K562 (cell line): ENCODE measurements around the gene PAF1.

ENCODE experiments used
- ATF2 ChIP-seq: sonication (generic); formaldehyde crosslinking; IDR thresholded peaks from 2 replicates; pipeline ENCODE4 v1.8.1; 2022; ENCODE audit warnings: missing genetic modification reagents
- CTCF ChIP-seq, 3 experiments: IDR thresholded peaks in 2 of 3; conservative IDR thresholded peaks in 1 of 3; 2 replicates each; pipeline ENCODE4 v1.5.1; 2011 to 2012; ENCODE audit warnings: low read length in 3 of 3, mild to moderate bottlenecking in 3 of 3, control low read depth in 2 of 3, improper control_type of control experiment in 1 of 3, inconsistent platforms in 1 of 3, low read depth in 1 of 3, mixed read lengths in 1 of 3, moderate library complexity in 1 of 3; ENCODE audit not compliant: insufficient read depth in 2 of 3
- EZH2 ChIP-seq: IDR thresholded peaks from 2 replicates; pipeline ENCODE4 v1.6.1; 2012; ENCODE audit warnings: low read depth, mild to moderate bottlenecking, inconsistent platforms, low read length, borderline replicate concordance
- GTF2B ChIP-seq: IDR thresholded peaks from 2 replicates; pipeline ENCODE4 v1.6.1; 2011; ENCODE audit not compliant: insufficient read length; ENCODE audit errors: extremely low read depth
- HDAC2 ChIP-seq: fragments of 450-650 bp; IDR thresholded peaks from 2 replicates; pipeline ENCODE4 v1.6.1; 2016; ENCODE audit warnings: mild to moderate bottlenecking
- NFRKB ChIP-seq: fragments of 450-650 bp; IDR thresholded peaks from 2 replicates; pipeline ENCODE4 v1.6.1; 2016; ENCODE audit warnings: low read depth
- RAD21 ChIP-seq, 2 experiments: fragments of 250-450 bp in 1 of 2; fragments of 450-650 bp in 1 of 2; sonication (Bioruptor Pico) in 1 of 2; formaldehyde crosslinking in 1 of 2; IDR thresholded peaks in 1 of 2; conservative IDR thresholded peaks in 1 of 2; 2 replicates each; pipeline versions ENCODE4 v1.4.0 to v1.8.0; 2020 to 2022; ENCODE audit warnings: mild to moderate bottlenecking in 2 of 2, moderate library complexity in 1 of 2
- SP2 ChIP-seq: IDR thresholded peaks from 2 replicates; pipeline ENCODE4 v1.6.1; 2011; ENCODE audit warnings: mild to moderate bottlenecking, low read depth, low read length, moderate library complexity; ENCODE audit not compliant: poor library complexity, severe bottlenecking; ENCODE audit errors: extremely low read depth
- SPI1 ChIP-seq: IDR thresholded peaks from 2 replicates; pipeline ENCODE4 v1.6.1; 2011; ENCODE audit warnings: low read depth, low read length, control low read depth, borderline replicate concordance
- TEAD4 ChIP-seq, 2 experiments: sonication (generic) in 1 of 2; formaldehyde crosslinking in 1 of 2; IDR thresholded peaks; 2 replicates each; pipeline versions ENCODE4 v1.6.1 to v1.8.0; 2012 to 2022; ENCODE audit warnings: borderline replicate concordance in 1 of 2, inconsistent platforms in 1 of 2, low read length in 1 of 2, mild to moderate bottlenecking in 1 of 2, missing genetic modification reagents in 1 of 2
- TRIM25 ChIP-seq: fragments of 450-650 bp; IDR thresholded peaks from 2 replicates; pipeline ENCODE4 v1.7.0; 2016; ENCODE audit warnings: borderline replicate concordance
- ZKSCAN8 ChIP-seq: fragments of 200-800 bp; sonication (Bioruptor generic); IDR thresholded peaks from 2 replicates; pipeline ENCODE4 v1.6.1; 2016; ENCODE audit warnings: missing genetic modification characterization, missing compliant biosample characterization
- ZNF121 ChIP-seq: sonication (generic); formaldehyde crosslinking; conservative IDR thresholded peaks from 2 replicates; pipeline ENCODE4 v1.8.0; 2022; ENCODE audit warnings: missing genetic modification reagents

DNA sequence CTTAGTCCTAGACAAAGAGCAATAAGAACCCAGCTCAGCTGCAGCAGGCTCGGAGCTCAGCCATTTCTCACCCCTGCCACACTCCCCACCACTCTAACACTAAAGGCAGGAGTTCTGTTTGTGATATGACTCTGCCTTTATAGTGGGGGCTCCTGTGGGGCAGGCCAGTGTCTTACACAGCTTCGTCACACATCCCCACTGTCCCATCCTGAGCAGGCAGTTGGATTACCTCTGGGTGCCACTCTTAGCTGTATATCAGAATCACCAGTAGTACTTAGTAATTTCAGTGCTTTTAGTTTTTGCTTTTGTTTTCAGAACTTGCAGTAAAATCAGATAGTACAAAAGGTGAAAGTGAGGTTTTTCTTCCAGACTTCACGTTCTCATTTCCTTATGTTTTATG is 31.9 kb downstream of the PAF1 start:
- TF ChIP-seq ZNF121 (CRISPR knock-in tag) = no peak
- TF ChIP-seq RAD21 (CRISPR knock-in tag; conservative IDR thresholded peaks at IDR 0.05 in 1 of 2, IDR thresholded peaks at IDR 0.05 in 1 of 2) = no peak
- no peak for TF ChIP-seq CTCF (IDR thresholded peaks at IDR 0.05 in 2 of 3, conservative IDR thresholded peaks at IDR 0.05 in 1 of 3; ENCODE audit: insufficient read depth in 2 of 3, low read depth in 1 of 3, low read length in 3 of 3)
- no peak for TF ChIP-seq ZKSCAN8 (CRISPR knock-in tag)
- TF ChIP-seq GTF2B = no peak
- no peak for TF ChIP-seq EZH2
- no peak for TF ChIP-seq SPI1
- TF ChIP-seq TRIM25 = no peak
- TF ChIP-seq SP2 = no peak
- no peak for TF ChIP-seq HDAC2
- no peak for TF ChIP-seq NFRKB
- no peak for TF ChIP-seq TEAD4 (IDR thresholded peaks at IDR 0.05; ENCODE audit: low read length)
- no peak for TF ChIP-seq TEAD4 (CRISPR knock-in tag; IDR thresholded peaks at IDR 0.05; ENCODE audit: borderline replicate concordance)
- no peak for TF ChIP-seq ATF2 (CRISPR knock-in tag)
